K562 (cell line): ENCODE data around the gene ARL16. TPM values are rescaled to one million over a fixed set of nuclear protein-coding genes. Genes with fewer than 3 reads are reported as not detected.

ENCODE experiments used
- ERF ChIP-seq: fragments of 450-650 bp; formaldehyde crosslinking; IDR thresholded peaks from 2 replicates; pipeline ENCODE4 v1.4.0; 2020; ENCODE audit warnings: mild to moderate bottlenecking, mixed read lengths
- EZH2 ChIP-seq: IDR thresholded peaks from 2 replicates; pipeline ENCODE4 v1.6.1; 2012; ENCODE audit warnings: low read depth, mild to moderate bottlenecking, inconsistent platforms, low read length, borderline replicate concordance
- FOXA1 ChIP-seq: fragments of 450-650 bp; IDR thresholded peaks from 2 replicates; pipeline ENCODE4 v1.6.1; 2016; ENCODE audit warnings: mild to moderate bottlenecking, borderline replicate concordance
- KLF6 ChIP-seq: fragments of 250-450 bp; sonication (Bioruptor Pico); IDR thresholded peaks from 2 replicates; pipeline ENCODE4 v1.4.0; 2020; ENCODE audit warnings: mild to moderate bottlenecking, moderate library complexity, borderline replicate concordance
- NR3C1 ChIP-seq: sonication (generic); formaldehyde crosslinking; IDR thresholded peaks from 2 replicates; pipeline ENCODE4 v1.8.1; 2022; ENCODE audit warnings: missing genetic modification reagents
- POLR2AphosphoS5 ChIP-seq: IDR thresholded peaks from 2 replicates; pipeline ENCODE4 v1.6.1; 2011; ENCODE audit warnings: mild to moderate bottlenecking, low read depth, low read length, moderate library complexity; ENCODE audit not compliant: control insufficient read depth, insufficient read depth
- SMC3 ChIP-seq: conservative IDR thresholded peaks from 2 replicates; pipeline ENCODE4 v1.6.1; 2011; ENCODE audit warnings: low read depth, low read length, improper control_type of control experiment; ENCODE audit not compliant: insufficient read depth
- TEAD2 ChIP-seq: fragments of 450-650 bp; IDR thresholded peaks from 2 replicates; pipeline ENCODE4 v1.6.1; 2016; ENCODE audit warnings: missing genetic modification characterization, control low read depth, missing compliant biosample characterization
- THRAP3 ChIP-seq: fragments of 450-650 bp; IDR thresholded peaks from 2 replicates; pipeline ENCODE4 v1.6.1; 2016; ENCODE audit warnings: mild to moderate bottlenecking, inconsistent platforms, borderline replicate concordance
- TSC22D4 ChIP-seq: fragments of 450-650 bp; IDR thresholded peaks from 2 replicates; pipeline ENCODE4 v1.6.1; 2016; ENCODE audit warnings: missing genetic modification characterization, missing biosample characterization, control low read depth
- ZNF707 ChIP-seq: fragments of 250-450 bp; sonication (Bioruptor Pico); conservative IDR thresholded peaks from 2 replicates; pipeline ENCODE4 v1.8.0; 2022; ENCODE audit warnings: inconsistent platforms, mild to moderate bottlenecking, moderate library complexity
- polyA plus RNA-seq, 8 experiments: library from polyadenylated mRNA; depleted of rRNA in 4 of 8; stranded (reverse) in 5 of 8; unstranded in 3 of 8; fragments of >200 nt; fragmentation: Nextera tagmentation in 2 of 8; fragmentation: Illumina TruSeq in 1 of 8; extraction: Ambion mirVana in 2 of 8; extraction: Trizol in 1 of 8; gene quantifications; 2 replicates each; pipeline versions ENCODE4 v1.2.1 to v1.2.3, GENCODE V29; 2011 to 2014; ENCODE audit warnings: inconsistent platforms in 1 of 8, missing spikeins in 1 of 8
- total RNA-seq, 7 experiments: library from RNA; depleted of rRNA in 6 of 7; stranded (reverse); fragments of >200 nt in 6 of 7; fragmentation: Illumina TruSeq in 2 of 7; extraction: Trizol in 2 of 7; gene quantifications; 2 replicates each; pipeline versions ENCODE4 v1.2.1 to v1.2.3, GENCODE V29; 2011 to 2021; ENCODE audit warnings: low replicate concordance in 1 of 7
- TF ChIP-seq, protein P1 (sequence below): fragments of 250-450 bp; sonication (Bioruptor Pico); IDR thresholded peaks from 2 replicates; pipeline ENCODE4 v1.5.0; 2020; ENCODE audit warnings: mild to moderate bottlenecking
- TF ChIP-seq, protein P2 (sequence below): fragments of 250-450 bp; sonication (Bioruptor Pico); IDR thresholded peaks from 2 replicates; pipeline ENCODE4 v1.4.0; 2020; ENCODE audit warnings: mild to moderate bottlenecking, moderate library complexity
- TF ChIP-seq, protein P3 (sequence below): sonication (generic); formaldehyde crosslinking; IDR thresholded peaks from 2 replicates; pipeline ENCODE4 v1.4.0; 2020; ENCODE audit warnings: mild to moderate bottlenecking, missing genetic modification reagents
- TF ChIP-seq, protein P4 (sequence below): sonication (generic); IDR thresholded peaks from 2 replicates; pipeline ENCODE4 v1.6.1; 2016
- TF ChIP-seq, protein P5 (sequence below): fragments of 450-650 bp; formaldehyde crosslinking; IDR thresholded peaks from 2 replicates; pipeline ENCODE4 v1.4.0; 2022; ENCODE audit warnings: missing genetic modification characterization

Gene ARL16
- total and polyA plus RNA-seq, 9 of the 15 experiments (the other 6 are each of a cell fraction or from before 2014, with no cell fraction given): 5.4 to 32.4 (median 22.6) TPM

DNA sequence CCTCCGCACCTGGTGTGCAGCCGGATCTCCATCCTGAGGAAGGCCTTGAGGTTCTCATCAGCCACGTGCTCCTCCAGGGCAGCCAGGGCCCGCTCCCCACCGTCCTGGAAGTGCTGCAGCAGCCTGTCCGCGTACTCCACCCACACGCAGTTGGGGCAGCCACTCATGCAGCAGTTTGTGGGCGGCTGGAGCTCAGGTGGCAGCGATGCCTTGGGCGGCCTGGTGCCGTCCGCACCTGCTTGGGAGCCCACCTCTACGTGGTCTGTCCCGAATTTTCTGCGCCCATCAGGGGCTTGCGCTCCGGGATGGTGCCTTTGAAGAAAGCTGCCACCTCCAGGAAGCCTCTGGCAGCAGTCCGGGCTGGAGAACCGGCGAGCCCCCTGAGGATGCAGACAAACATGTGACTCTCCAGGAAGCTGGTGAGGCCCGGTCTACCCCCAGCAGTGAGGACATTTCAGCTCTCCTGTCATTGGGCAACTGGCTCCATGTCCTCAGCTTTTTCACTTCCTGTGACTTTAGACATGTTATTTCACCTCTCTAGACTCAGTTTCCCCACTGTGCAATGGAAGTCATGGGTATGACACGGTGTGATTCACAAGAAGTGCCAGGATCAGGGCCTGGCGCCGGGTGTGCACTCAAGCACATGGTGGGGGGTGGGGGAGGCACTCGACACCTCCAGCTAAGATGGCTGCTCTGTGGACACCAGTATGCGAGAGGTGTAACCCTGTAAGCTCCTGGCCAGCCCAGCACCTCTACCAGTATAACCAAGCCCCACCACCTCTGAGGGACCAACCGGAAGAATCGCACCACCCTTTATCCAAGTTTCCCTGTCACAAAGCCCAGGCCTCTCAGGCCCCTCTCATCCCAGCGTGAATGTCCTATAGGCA, 18.1 kb downstream of the ARL16 start (continued):
- TF ChIP-seq ERF (no peak), TSC22D4 (tag) (no peak), ZNF707 (peak; percentile 49; the same call in 1 of the 2 replicates), NR3C1 (no peak), THRAP3 (0 out of 2 replicates have a peak, but pooled peaks have one; percentile 17), KLF6 (CRISPR knock-in tag) (peak; percentile 89; the same call in 1 of the 2 replicates), SMC3 (no peak), POLR2AphosphoS5 (peak; percentile 20; the same call in 1 of the 2 replicates), EZH2 (no peak), FOXA1 (no peak), TEAD2 (tag) (peak; percentile 68; the same call in 1 of the 2 replicates)
- TF ChIP-seq, protein P1, sequence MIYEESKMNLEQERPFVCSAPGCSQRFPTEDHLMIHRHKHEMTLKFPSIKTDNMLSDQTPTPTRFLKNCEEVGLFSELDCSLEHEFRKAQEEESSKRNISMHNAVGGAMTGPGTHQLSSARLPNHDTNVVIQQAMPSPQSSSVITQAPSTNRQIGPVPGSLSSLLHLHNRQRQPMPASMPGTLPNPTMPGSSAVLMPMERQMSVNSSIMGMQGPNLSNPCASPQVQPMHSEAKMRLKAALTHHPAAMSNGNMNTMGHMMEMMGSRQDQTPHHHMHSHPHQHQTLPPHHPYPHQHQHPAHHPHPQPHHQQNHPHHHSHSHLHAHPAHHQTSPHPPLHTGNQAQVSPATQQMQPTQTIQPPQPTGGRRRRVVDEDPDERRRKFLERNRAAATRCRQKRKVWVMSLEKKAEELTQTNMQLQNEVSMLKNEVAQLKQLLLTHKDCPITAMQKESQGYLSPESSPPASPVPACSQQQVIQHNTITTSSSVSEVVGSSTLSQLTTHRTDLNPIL: peak; percentile 41; the same call in 1 of the 2 replicates
- TF ChIP-seq, protein P2, sequence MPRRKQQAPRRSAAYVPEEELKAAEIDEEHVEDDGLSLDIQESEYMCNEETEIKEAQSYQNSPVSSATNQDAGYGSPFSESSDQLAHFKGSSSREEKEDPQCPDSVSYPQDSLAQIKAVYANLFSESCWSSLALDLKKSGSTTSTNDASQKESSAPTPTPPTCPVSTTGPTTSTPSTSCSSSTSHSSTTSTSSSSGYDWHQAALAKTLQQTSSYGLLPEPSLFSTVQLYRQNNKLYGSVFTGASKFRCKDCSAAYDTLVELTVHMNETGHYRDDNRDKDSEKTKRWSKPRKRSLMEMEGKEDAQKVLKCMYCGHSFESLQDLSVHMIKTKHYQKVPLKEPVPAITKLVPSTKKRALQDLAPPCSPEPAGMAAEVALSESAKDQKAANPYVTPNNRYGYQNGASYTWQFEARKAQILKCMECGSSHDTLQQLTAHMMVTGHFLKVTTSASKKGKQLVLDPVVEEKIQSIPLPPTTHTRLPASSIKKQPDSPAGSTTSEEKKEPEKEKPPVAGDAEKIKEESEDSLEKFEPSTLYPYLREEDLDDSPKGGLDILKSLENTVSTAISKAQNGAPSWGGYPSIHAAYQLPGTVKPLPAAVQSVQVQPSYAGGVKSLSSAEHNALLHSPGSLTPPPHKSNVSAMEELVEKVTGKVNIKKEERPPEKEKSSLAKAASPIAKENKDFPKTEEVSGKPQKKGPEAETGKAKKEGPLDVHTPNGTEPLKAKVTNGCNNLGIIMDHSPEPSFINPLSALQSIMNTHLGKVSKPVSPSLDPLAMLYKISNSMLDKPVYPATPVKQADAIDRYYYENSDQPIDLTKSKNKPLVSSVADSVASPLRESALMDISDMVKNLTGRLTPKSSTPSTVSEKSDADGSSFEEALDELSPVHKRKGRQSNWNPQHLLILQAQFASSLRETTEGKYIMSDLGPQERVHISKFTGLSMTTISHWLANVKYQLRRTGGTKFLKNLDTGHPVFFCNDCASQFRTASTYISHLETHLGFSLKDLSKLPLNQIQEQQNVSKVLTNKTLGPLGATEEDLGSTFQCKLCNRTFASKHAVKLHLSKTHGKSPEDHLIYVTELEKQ (CRISPR knock-in tag): peak; percentile 83
- TF ChIP-seq, protein P3, sequence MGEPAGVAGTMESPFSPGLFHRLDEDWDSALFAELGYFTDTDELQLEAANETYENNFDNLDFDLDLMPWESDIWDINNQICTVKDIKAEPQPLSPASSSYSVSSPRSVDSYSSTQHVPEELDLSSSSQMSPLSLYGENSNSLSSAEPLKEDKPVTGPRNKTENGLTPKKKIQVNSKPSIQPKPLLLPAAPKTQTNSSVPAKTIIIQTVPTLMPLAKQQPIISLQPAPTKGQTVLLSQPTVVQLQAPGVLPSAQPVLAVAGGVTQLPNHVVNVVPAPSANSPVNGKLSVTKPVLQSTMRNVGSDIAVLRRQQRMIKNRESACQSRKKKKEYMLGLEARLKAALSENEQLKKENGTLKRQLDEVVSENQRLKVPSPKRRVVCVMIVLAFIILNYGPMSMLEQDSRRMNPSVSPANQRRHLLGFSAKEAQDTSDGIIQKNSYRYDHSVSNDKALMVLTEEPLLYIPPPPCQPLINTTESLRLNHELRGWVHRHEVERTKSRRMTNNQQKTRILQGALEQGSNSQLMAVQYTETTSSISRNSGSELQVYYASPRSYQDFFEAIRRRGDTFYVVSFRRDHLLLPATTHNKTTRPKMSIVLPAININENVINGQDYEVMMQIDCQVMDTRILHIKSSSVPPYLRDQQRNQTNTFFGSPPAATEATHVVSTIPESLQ: no peak
- TF ChIP-seq, protein P4, sequence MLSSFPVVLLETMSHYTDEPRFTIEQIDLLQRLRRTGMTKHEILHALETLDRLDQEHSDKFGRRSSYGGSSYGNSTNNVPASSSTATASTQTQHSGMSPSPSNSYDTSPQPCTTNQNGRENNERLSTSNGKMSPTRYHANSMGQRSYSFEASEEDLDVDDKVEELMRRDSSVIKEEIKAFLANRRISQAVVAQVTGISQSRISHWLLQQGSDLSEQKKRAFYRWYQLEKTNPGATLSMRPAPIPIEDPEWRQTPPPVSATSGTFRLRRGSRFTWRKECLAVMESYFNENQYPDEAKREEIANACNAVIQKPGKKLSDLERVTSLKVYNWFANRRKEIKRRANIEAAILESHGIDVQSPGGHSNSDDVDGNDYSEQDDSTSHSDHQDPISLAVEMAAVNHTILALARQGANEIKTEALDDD: no peak
- TF ChIP-seq, protein P5, sequence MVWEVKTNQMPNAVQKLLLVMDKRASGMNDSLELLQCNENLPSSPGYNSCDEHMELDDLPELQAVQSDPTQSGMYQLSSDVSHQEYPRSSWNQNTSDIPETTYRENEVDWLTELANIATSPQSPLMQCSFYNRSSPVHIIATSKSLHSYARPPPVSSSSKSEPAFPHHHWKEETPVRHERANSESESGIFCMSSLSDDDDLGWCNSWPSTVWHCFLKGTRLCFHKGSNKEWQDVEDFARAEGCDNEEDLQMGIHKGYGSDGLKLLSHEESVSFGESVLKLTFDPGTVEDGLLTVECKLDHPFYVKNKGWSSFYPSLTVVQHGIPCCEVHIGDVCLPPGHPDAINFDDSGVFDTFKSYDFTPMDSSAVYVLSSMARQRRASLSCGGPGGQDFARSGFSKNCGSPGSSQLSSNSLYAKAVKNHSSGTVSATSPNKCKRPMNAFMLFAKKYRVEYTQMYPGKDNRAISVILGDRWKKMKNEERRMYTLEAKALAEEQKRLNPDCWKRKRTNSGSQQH (CRISPR knock-in tag): peak; percentile 86; the same call in 1 of the 2 replicates
